HEK293T (cell line): ENCODE results near the gene CHTF18.
"Not testable (repeated sequence)": the region's sequence is repeated elsewhere in the genome, so short reads cannot be mapped to it uniquely, and the experiment has no call there.

Experiments used
- CTCF ChIA-PET: fragments of 350-600 bp; formaldehyde crosslinking; extraction: SDS; loops from one replicate; lab custom pipeline; 2021; ENCODE audit warnings: antibody characterized with exemption, inconsistent platforms; lab: Yijun Ruan, JAX
- POLR2A ChIA-PET: fragments of 350-600 bp; formaldehyde crosslinking; extraction: SDS; loops from one replicate; lab custom pipeline; 2020; ENCODE audit warnings: antibody characterized with exemption, inconsistent platforms; lab: Yijun Ruan, JAX
- DNase-seq: peaks from one replicate; pipeline ENCODE4 v3.0.0; 2012; ENCODE audit warnings: mixed read lengths; ENCODE audit errors: extremely low spot score
- ARNT ChIP-seq: fragments of 450-650 bp; IDR thresholded peaks from 2 replicates; pipeline ENCODE4 v1.6.1; 2017; ENCODE audit warnings: mild to moderate bottlenecking
- BHLHE40 ChIP-seq: fragments of 450-650 bp; IDR thresholded peaks from 2 replicates; pipeline ENCODE4 v1.6.1; 2016; ENCODE audit warnings: mild to moderate bottlenecking, moderate library complexity, borderline replicate concordance
- CTBP1 ChIP-seq: fragments of 450-650 bp; IDR thresholded peaks from 2 replicates; pipeline ENCODE4 v1.6.1; 2016; ENCODE audit warnings: borderline replicate concordance
- ELF4 ChIP-seq: fragments of 450-650 bp; IDR thresholded peaks from 2 replicates; pipeline ENCODE4 v1.6.1; 2017; ENCODE audit warnings: antibody characterized with exemption
- FOXA1 ChIP-seq: fragments of 450-650 bp; IDR thresholded peaks from 2 replicates; pipeline ENCODE4 v1.6.1; 2016; ENCODE audit warnings: mild to moderate bottlenecking
- FOXK2 ChIP-seq: fragments of 450-650 bp; IDR thresholded peaks from 2 replicates; pipeline ENCODE4 v1.6.1; 2016; ENCODE audit warnings: mild to moderate bottlenecking
- FOXM1 ChIP-seq: fragments of 450-650 bp; IDR thresholded peaks from 2 replicates; pipeline ENCODE4 v1.6.1; 2017; ENCODE audit warnings: mild to moderate bottlenecking, borderline replicate concordance
- HDGF ChIP-seq: fragments of 450-650 bp; IDR thresholded peaks from 2 replicates; pipeline ENCODE4 v1.6.1; 2017; ENCODE audit warnings: antibody characterized with exemption, borderline replicate concordance
- L3MBTL2 ChIP-seq: fragments of 450-650 bp; conservative IDR thresholded peaks from 2 replicates; pipeline ENCODE4 v1.6.1; 2016; ENCODE audit warnings: mild to moderate bottlenecking
- LEF1 ChIP-seq: fragments of 450-650 bp; IDR thresholded peaks from 2 replicates; pipeline ENCODE4 v1.6.1; 2017; ENCODE audit warnings: mild to moderate bottlenecking, borderline replicate concordance
- NFRKB ChIP-seq: fragments of 450-650 bp; IDR thresholded peaks from 2 replicates; pipeline ENCODE4 v1.6.1; 2016; ENCODE audit warnings: mild to moderate bottlenecking, moderate library complexity
- SP1 ChIP-seq: fragments of 450-650 bp; IDR thresholded peaks from 2 replicates; pipeline ENCODE4 v1.6.1; 2017
- SUZ12 ChIP-seq: fragments of 450-650 bp; IDR thresholded peaks from 2 replicates; pipeline ENCODE4 v1.6.1; 2016; ENCODE audit warnings: mild to moderate bottlenecking
- TARDBP ChIP-seq: fragments of 450-650 bp; IDR thresholded peaks from 2 replicates; pipeline ENCODE4 v1.6.1; 2016
- ZNF384 ChIP-seq: fragments of 450-650 bp; IDR thresholded peaks from 2 replicates; pipeline ENCODE4 v1.6.1; 2016
- TF ChIP-seq, protein P1 (sequence below): fragments of 450-650 bp; IDR thresholded peaks from 2 replicates; pipeline ENCODE4 v1.6.1; 2016

The CHTF18 gene

GRCh38 chr16:741986-742629, 46.3 kb upstream of the CHTF18 start:
- CTCF ChIA-PET = interaction anchor here (1.7 kb wide), 1 partner anchor 22 kb away, joined by 4 read pairs; no protein-coding TSS in a partner anchor
- no peak for DNase-seq
- POLR2A ChIA-PET = interaction anchor here (1.1 to 2.9 kb wide), 3 partner anchors 11 to 52 kb away, joined by 3 to 12 read pairs (median 4); partner anchors contain the start of gene WDR24
- TF ChIP-seq SP1 = no peak
- TF ChIP-seq SUZ12 = no peak
- TF ChIP-seq TARDBP = no peak
- TF ChIP-seq CTBP1 = no peak
- TF ChIP-seq BHLHE40 = no peak

DNA sequence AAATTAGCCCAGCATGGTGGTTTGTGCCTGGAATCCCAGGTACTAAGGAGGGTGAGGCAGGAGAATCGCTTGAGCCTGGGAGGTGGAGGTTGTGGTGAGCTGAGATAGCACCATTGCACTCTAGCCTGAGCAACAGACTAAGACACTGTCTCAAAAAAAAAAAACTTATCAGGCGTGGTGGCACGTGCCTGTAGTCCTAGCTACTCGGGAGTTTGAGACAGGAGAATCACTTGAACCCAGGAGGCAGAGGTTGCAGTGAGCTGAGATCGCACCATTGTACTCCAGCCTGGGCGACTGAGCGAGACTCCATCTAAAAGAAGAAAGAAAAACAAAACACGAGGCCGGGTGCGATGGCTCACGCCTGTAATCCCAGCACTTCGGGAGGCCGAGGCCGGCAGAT, 45.5 kb upstream of the CHTF18 start:
- ChIA-PET CTCF (interaction anchor here (1.1 kb wide), 1 partner anchor 7 kb away, joined by 3 read pairs; no protein-coding TSS in a partner anchor), POLR2A (interaction anchor here (0.6 to 1.4 kb wide), 5 partner anchors 11 to 30 kb away, joined by 3 to 5 read pairs (median 3); no protein-coding TSS in a partner anchor)
- not testable (repeated sequence) for DNase-seq

GRCh38 chr16:743794-744500, 44.5 kb upstream of the CHTF18 start:
- CTCF ChIA-PET = interaction anchor here (1.1 kb wide), 1 partner anchor 8 kb away, joined by 3 read pairs; no protein-coding TSS in a partner anchor
- TF ChIP-seq FOXA1 (no peak), ZNF384 (no peak), L3MBTL2 (no peak), ARNT (no peak)
- TF ChIP-seq, protein P1, sequence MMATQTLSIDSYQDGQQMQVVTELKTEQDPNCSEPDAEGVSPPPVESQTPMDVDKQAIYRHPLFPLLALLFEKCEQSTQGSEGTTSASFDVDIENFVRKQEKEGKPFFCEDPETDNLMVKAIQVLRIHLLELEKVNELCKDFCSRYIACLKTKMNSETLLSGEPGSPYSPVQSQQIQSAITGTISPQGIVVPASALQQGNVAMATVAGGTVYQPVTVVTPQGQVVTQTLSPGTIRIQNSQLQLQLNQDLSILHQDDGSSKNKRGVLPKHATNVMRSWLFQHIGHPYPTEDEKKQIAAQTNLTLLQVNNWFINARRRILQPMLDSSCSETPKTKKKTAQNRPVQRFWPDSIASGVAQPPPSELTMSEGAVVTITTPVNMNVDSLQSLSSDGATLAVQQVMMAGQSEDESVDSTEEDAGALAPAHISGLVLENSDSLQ = no peak
- POLR2A ChIA-PET = interaction anchor here (0.8 to 1.4 kb wide), 4 partner anchors 16 to 31 kb away, joined by 3 to 7 read pairs (median 4); partner anchors contain the start of gene ANTKMT
- DNase-seq = no peak

DNA sequence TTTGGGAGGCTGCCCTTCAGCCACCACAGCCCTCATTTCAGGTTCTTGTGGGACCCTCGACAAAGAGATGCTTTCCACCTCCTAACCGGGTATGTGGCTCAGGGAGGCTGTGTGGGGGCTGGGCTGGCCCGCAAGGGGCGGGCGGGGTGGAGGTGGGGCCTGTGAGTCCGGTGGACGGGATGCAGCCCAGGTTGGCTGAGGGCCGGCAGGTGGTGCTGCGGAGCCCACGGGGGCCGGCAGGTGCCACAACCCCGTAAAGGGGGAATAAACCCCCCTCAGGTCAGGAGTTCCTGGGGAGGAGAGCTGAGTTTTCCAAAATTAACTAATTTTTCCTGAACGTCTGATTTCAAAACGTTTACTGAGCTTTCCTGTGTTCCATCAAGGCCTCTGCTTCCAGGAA, 42.7 kb upstream of the CHTF18 start:
- TF ChIP-seq ZNF384 (no peak), ELF4 (no peak), FOXM1 (no peak), LEF1 (no peak), TARDBP (no peak), SP1 (no peak), SUZ12 (no peak), FOXA1 (no peak), HDGF (no peak), ARNT (no peak), L3MBTL2 (no peak), FOXK2 (no peak), CTBP1 (no peak), BHLHE40 (no peak), NFRKB (no peak)
- TF ChIP-seq, protein P1 = no peak

GRCh38 chr16:746637-747036, 41.8 kb upstream of the CHTF18 start:
- CTCF ChIA-PET = no interaction called here
- no peak for DNase-seq
- POLR2A ChIA-PET = interaction anchor here (0.6 kb wide), 1 partner anchor 39 kb away, joined by 3 read pairs; no protein-coding TSS in a partner anchor
- TF ChIP-seq HDGF (no peak), L3MBTL2 (no peak), CTBP1 (no peak), ARNT (no peak), FOXK2 (no peak), SUZ12 (no peak), ZNF384 (no peak), NFRKB (no peak), BHLHE40 (no peak), ELF4 (no peak), FOXA1 (no peak), SP1 (no peak), FOXM1 (no peak), LEF1 (no peak), TARDBP (no peak)
- TF ChIP-seq, protein P1 = no peak

More for the DNA sequence above, 42.7 kb upstream of the CHTF18 start:
- ChIA-PET POLR2A (interaction anchor here (0.9 to 1.4 kb wide), 3 partner anchors 25 to 40 kb away, joined by 3 to 5 read pairs (median 4); partner anchors contain the start of gene ANTKMT), CTCF (interaction anchor here (0.9 kb wide), 1 partner anchor 26 kb away, joined by 3 read pairs; no protein-coding TSS in a partner anchor)
- peak; percentile 70 for DNase-seq
